Smooth muscle cell of bladder (primary cell): ENCODE measurements around the gene USP47. TPM values are rescaled to one million over a fixed set of nuclear protein-coding genes. Genes with fewer than 3 reads are reported as not detected.

Experiments
- total RNA-seq: library from RNA; depleted of rRNA; stranded (reverse); fragments of >200 nt; gene quantifications from 2 replicates; pipeline ENCODE4 v1.2.3, GENCODE V29; 2014

Gene USP47
- 68.4 and 79.2 TPM in 2 replicates for total RNA-seq

GRCh38 chr11:11841723-11842420, at the start of gene USP47:
Gene USP47 (plus strand): TSS chr11:11841972. CDS start chr11:11842186, 214 bp downstream.

GRCh38 chr11:12007769-12008737, 166.3 kb downstream of the USP47 start, which contains the start of gene DKK3:
Gene DKK3 (minus strand): TSS chr11:12008626. CDS start chr11:12008582, 44 bp downstream.

Other genes with a start within 250 kb of the USP47 start
- 3.1 and 3.7 TPM in 2 replicates for gene GALNT18, start 220.0 kb upstream of the USP47 start, total RNA-seq
- 235 and 371 TPM in 2 replicates for gene DKK3, start 166.7 kb downstream of the USP47 start, total RNA-seq